GM18951 (cell line): ENCODE data around the gene NOL7.

Source experiments
- POLR2A ChIP-seq: IDR thresholded peaks from 4 replicates; pipeline ENCODE4 v1.6.1; 2011; ENCODE audit warnings: mild to moderate bottlenecking; ENCODE audit not compliant: insufficient read length, insufficient read depth; ENCODE audit errors: extremely low read depth
- in situ Hi-C: fragments of 300-500 bp; cut with MboI; formaldehyde crosslinking; loops from one replicate; pipeline ENCODE4 v1.12.0; 2022; ENCODE audit warnings: low sequenced_read_pairs, mixed read lengths, inconsistent platforms; ENCODE audit not compliant: unreplicated experiment

The NOL7 gene

GRCh38 chr6:13613029-13613594 lies 2.0 kb upstream of the NOL7 start:
- no peak for TF ChIP-seq POLR2A
- in situ Hi-C loops, result no loop called here

GRCh38 chr6:13614126-13614925 lies 809 bp upstream of the NOL7 start:
- in situ Hi-C loops, result no loop called here
- no peak for TF ChIP-seq POLR2A

GRCh38 chr6:13615792-13616120 lies 621 bp downstream of the NOL7 start:
- no peak for TF ChIP-seq POLR2A
- in situ Hi-C loops, result no loop called here

- TF ChIP-seq POLR2A, result no peak
- in situ Hi-C loops, result no loop called here
Measured at GRCh38 chr6:13617066-13617465, 1.9 kb downstream of the NOL7 start.

GRCh38 chr6:13624871-13625288 lies 9.7 kb downstream of the NOL7 start:
- in situ Hi-C loops, result no loop called here
- TF ChIP-seq POLR2A, result no peak

- in situ Hi-C loops, result no loop called here
- TF ChIP-seq POLR2A, result no peak
Measured at GRCh38 chr6:13629459-13630116, 14.5 kb downstream of the NOL7 start.

- in situ Hi-C loops, result no loop called here
- no peak for TF ChIP-seq POLR2A
Measured at GRCh38 chr6:13630499-13630898, 15.4 kb downstream of the NOL7 start.

- in situ Hi-C loops, result no loop called here
Measured at GRCh38 chr6:13633343-13633742, 18.2 kb downstream of the NOL7 start.

GRCh38 chr6:13635948-13636658 lies 21.0 kb downstream of the NOL7 start:
- in situ Hi-C loops, result no loop called here
- no peak for TF ChIP-seq POLR2A

More at GRCh38 chr6:13633343-13633742, 18.2 kb downstream of the NOL7 start:
- no peak for TF ChIP-seq POLR2A

GRCh38 chr6:13638014-13638413 lies 22.9 kb downstream of the NOL7 start:
- TF ChIP-seq POLR2A, result no peak
- in situ Hi-C loops, result no loop called here

- in situ Hi-C loops, result no loop called here
Measured at GRCh38 chr6:13638626-13639025, 23.5 kb downstream of the NOL7 start.

GRCh38 chr6:13641315-13641714 lies 26.2 kb downstream of the NOL7 start:
- no peak for TF ChIP-seq POLR2A
- in situ Hi-C loops, result no loop called here

More at GRCh38 chr6:13638626-13639025, 23.5 kb downstream of the NOL7 start:
- TF ChIP-seq POLR2A, result no peak

- in situ Hi-C loops, result no loop called here
- TF ChIP-seq POLR2A, result no peak
Measured at GRCh38 chr6:13643125-13643524, 28.0 kb downstream of the NOL7 start.
